ENCODE results near the gene HYLS1.

The HYLS1 gene

GRCh38 chr11:125940145-125940544, 52.7 kb downstream of the HYLS1 start:
- TF ChIP-seq CTCF (IDR thresholded peaks at IDR 0.05; ENCODE audit: low read depth, low read length): no peak
- H3K4me3 ChIP-seq (replicated peaks in 1 of 2; ENCODE audit: low read depth in 2 of 2, low read length in 2 of 2): no peak overlapping the region
- no peak for DNase-seq (ENCODE audit: low read depth in 2 of 2)

- no peak for TF ChIP-seq CTCF (IDR thresholded peaks at IDR 0.05; ENCODE audit: low read depth, low read length)
- DNase-seq (ENCODE audit: low read depth in 2 of 2): no peak
- no peak overlapping the region for H3K4me3 ChIP-seq (replicated peaks in 1 of 2; ENCODE audit: low read depth in 2 of 2, low read length in 2 of 2)
Observed at GRCh38 chr11:125941267-125941618, 53.8 kb downstream of the HYLS1 start.

GRCh38 chr11:125941619-125942611, 54.4 kb downstream of the HYLS1 start:
- DNase-seq (ENCODE audit: low read depth in 2 of 2): peak; percentile 27 to 57
- H3K4me3 ChIP-seq (replicated peaks in 1 of 2; ENCODE audit: low read depth in 2 of 2, low read length in 2 of 2): no peak overlapping the region
- peak; percentile 78 for TF ChIP-seq CTCF (IDR thresholded peaks at IDR 0.05; ENCODE audit: low read depth, low read length)

GRCh38 chr11:125942771-125943428, 55.4 kb downstream of the HYLS1 start:
- H3K4me3 ChIP-seq (replicated peaks in 1 of 2; ENCODE audit: low read depth in 2 of 2, low read length in 2 of 2): no peak overlapping the region
- DNase-seq (ENCODE audit: low read depth in 2 of 2): no peak
- TF ChIP-seq CTCF (IDR thresholded peaks at IDR 0.05; ENCODE audit: low read depth, low read length): no peak

- TF ChIP-seq CTCF (IDR thresholded peaks at IDR 0.05; ENCODE audit: low read depth, low read length): no peak
- no peak overlapping the region for H3K4me3 ChIP-seq (replicated peaks in 1 of 2; ENCODE audit: low read depth in 2 of 2, low read length in 2 of 2)
- DNase-seq (ENCODE audit: low read depth in 2 of 2): no peak
Observed at GRCh38 chr11:125943661-125944349, 56.3 kb downstream of the HYLS1 start.

GRCh38 chr11:125944350-125945010, 57.0 kb downstream of the HYLS1 start:
- DNase-seq (ENCODE audit: low read depth in 2 of 2): no peak
- no peak for TF ChIP-seq CTCF (IDR thresholded peaks at IDR 0.05; ENCODE audit: low read depth, low read length)
- H3K4me3 ChIP-seq (replicated peaks in 1 of 2; ENCODE audit: low read depth in 2 of 2, low read length in 2 of 2): no peak overlapping the region

Data from cardiac fibroblast (primary cell).